Lower lobe of right lung (tissue), 2 donors: ENCODE data around the gene SORL1-AS1.
A peak's percentile ranks its signal among the peaks of the same experiment; 100 is the strongest.

Source experiments
- ATAC-seq, 2 donors: fragments of 200-7000 bp; cut with Tn5 transposase; one replicate each; pipeline ENCODE4 v1.9.1; 2020 to 2022; ENCODE audit warnings: mild to moderate bottlenecking in 2 of 2, moderate library complexity in 2 of 2
- DNase-seq: peaks from one replicate; pipeline ENCODE4 v3.0.0-alpha.2; 2020
- H3K27ac ChIP-seq: fragments of 200-600 bp; one replicate; pipeline ENCODE4 v1.8.0; 2022
- H3K27me3 ChIP-seq: fragments of 200-600 bp; one replicate; pipeline ENCODE4 v1.8.0; 2022; ENCODE audit warnings: low read depth
- H3K36me3 ChIP-seq: fragments of 200-600 bp; one replicate; pipeline ENCODE4 v1.8.0; 2022; ENCODE audit warnings: mild to moderate bottlenecking
- H3K4me1 ChIP-seq: fragments of 200-600 bp; one replicate; pipeline ENCODE4 v1.8.0; 2022
- H3K4me3 ChIP-seq: fragments of 200-600 bp; one replicate; pipeline ENCODE4 v1.8.0; 2022; ENCODE audit warnings: mild to moderate bottlenecking
- H3K9me3 ChIP-seq: fragments of 200-600 bp; one replicate; pipeline ENCODE4 v1.8.0; 2022
- CTCF ChIP-seq: fragments of 200-600 bp; IDR thresholded peaks from one replicate; pipeline ENCODE4 v1.8.0; 2022; ENCODE audit warnings: antibody characterized with exemption, mild to moderate bottlenecking
- intact Hi-C: fragments of 100-400 bp; cut with DNase I; formaldehyde crosslinking; loops from one replicate; pipeline ENCODE4 v1.11.0; 2022
- donor health status: DM: no; HTN: yes; CAD: no; lungs with severe emphysema.

The SORL1-AS1 gene

GRCh38 chr11:121406291-121406690 lies 46.5 kb downstream of the SORL1-AS1 start:
- DNase-seq (no peak), ATAC-seq (no peak)
- Histone ChIP-seq H3K4me1 (no peaks in the 10 kb centered on the region), H3K36me3 (no peaks in the 10 kb centered on the region), H3K27me3 (no peaks in the 10 kb centered on the region), H3K4me3 (no peak overlapping the region), H3K27ac (no peak overlapping the region), H3K9me3 (no peaks in the 10 kb centered on the region)
- intact Hi-C loops = no loop called here
- TF ChIP-seq CTCF = no peak

- H3K36me3 ChIP-seq = no peaks in the 10 kb centered on the region
- intact Hi-C loops = no loop called here
- no peak overlapping the region for H3K27ac ChIP-seq
- no peaks in the 10 kb centered on the region for H3K4me1 ChIP-seq
- no peaks in the 10 kb centered on the region for H3K27me3 ChIP-seq
- no peaks in the 10 kb centered on the region for H3K9me3 ChIP-seq
- DNase-seq = no peak
- ATAC-seq = no peak
- no peak overlapping the region for H3K4me3 ChIP-seq
- TF ChIP-seq CTCF = no peak
Measured at GRCh38 chr11:121405646-121406045, 47.1 kb downstream of the SORL1-AS1 start.

GRCh38 chr11:121394785-121395184 lies 58.0 kb downstream of the SORL1-AS1 start:
- Histone ChIP-seq H3K9me3 (no peaks in the 10 kb centered on the region), H3K4me1 (peaks cover 8% of the 10 kb centered on the region), H3K36me3 (no peaks in the 10 kb centered on the region), H3K27me3 (no peaks in the 10 kb centered on the region), H3K4me3 (no peak overlapping the region), H3K27ac (no peak overlapping the region)
- TF ChIP-seq CTCF = no peak
- ATAC-seq = no peak
- intact Hi-C loops = no loop called here
- no peak for DNase-seq

GRCh38 chr11:121393855-121394254 lies 58.9 kb downstream of the SORL1-AS1 start:
- DNase-seq (no peak), ATAC-seq (no peak)
- H3K4me3 ChIP-seq = no peak overlapping the region
- no peaks in the 10 kb centered on the region for H3K27me3 ChIP-seq
- no peaks in the 10 kb centered on the region for H3K9me3 ChIP-seq
- H3K4me1 ChIP-seq = peaks cover 8% of the 10 kb centered on the region
- H3K27ac ChIP-seq = no peak overlapping the region
- no peak for TF ChIP-seq CTCF
- no peaks in the 10 kb centered on the region for H3K36me3 ChIP-seq
- intact Hi-C loops = no loop called here

- Histone ChIP-seq H3K4me1 (peaks cover 8% of the 10 kb centered on the region), H3K36me3 (no peaks in the 10 kb centered on the region), H3K27ac (no peak overlapping the region), H3K4me3 (no peak overlapping the region), H3K9me3 (no peaks in the 10 kb centered on the region), H3K27me3 (no peaks in the 10 kb centered on the region)
- ATAC-seq (peak; percentile 76 to 83), DNase-seq (peak; percentile 52)
- no peak for TF ChIP-seq CTCF
- intact Hi-C loops = no loop called here
Measured at GRCh38 chr11:121391914-121392313, 60.9 kb downstream of the SORL1-AS1 start.

- H3K9me3 ChIP-seq = no peaks in the 10 kb centered on the region
- no peak overlapping the region for H3K4me3 ChIP-seq
- H3K36me3 ChIP-seq = no peaks in the 10 kb centered on the region
- TF ChIP-seq CTCF = no peak
- H3K27me3 ChIP-seq = no peaks in the 10 kb centered on the region
- DNase-seq (no peak), ATAC-seq (peak in 1 of 2 donors; percentile 45)
- intact Hi-C loops = no loop called here
- H3K4me1 ChIP-seq = peaks cover 8% of the 10 kb centered on the region
- H3K27ac ChIP-seq = peak overlapping the region; percentile 20
Measured at GRCh38 chr11:121389651-121390050, 63.1 kb downstream of the SORL1-AS1 start.
